ENCODE measurements around the gene GAB2.

- TF ChIP-seq POLR2A (IDR thresholded peaks at IDR 0.05; ENCODE audit: low read depth, low read length) (no peak), POLR2AphosphoS5 (IDR thresholded peaks at IDR 0.05; ENCODE audit: low read depth, low read length) (no peak)
Observed at GRCh38 chr11:78192223-78192719, 225.3 kb downstream of the GAB2 start.
